GM20000 (cell line): ENCODE results near the gene RRAD.

Source experiments
- DNase-seq: peaks from one replicate; pipeline ENCODE4 v3.0.0; 2012; ENCODE audit warnings: low spot score
- TF ChIP-seq, protein P1 (sequence below): IDR thresholded peaks from 2 replicates; pipeline ENCODE4 v1.5.1; 2012; ENCODE audit warnings: mild to moderate bottlenecking, control low read depth; ENCODE audit errors: extremely low read depth, missing control alignments

The RRAD gene

DNA sequence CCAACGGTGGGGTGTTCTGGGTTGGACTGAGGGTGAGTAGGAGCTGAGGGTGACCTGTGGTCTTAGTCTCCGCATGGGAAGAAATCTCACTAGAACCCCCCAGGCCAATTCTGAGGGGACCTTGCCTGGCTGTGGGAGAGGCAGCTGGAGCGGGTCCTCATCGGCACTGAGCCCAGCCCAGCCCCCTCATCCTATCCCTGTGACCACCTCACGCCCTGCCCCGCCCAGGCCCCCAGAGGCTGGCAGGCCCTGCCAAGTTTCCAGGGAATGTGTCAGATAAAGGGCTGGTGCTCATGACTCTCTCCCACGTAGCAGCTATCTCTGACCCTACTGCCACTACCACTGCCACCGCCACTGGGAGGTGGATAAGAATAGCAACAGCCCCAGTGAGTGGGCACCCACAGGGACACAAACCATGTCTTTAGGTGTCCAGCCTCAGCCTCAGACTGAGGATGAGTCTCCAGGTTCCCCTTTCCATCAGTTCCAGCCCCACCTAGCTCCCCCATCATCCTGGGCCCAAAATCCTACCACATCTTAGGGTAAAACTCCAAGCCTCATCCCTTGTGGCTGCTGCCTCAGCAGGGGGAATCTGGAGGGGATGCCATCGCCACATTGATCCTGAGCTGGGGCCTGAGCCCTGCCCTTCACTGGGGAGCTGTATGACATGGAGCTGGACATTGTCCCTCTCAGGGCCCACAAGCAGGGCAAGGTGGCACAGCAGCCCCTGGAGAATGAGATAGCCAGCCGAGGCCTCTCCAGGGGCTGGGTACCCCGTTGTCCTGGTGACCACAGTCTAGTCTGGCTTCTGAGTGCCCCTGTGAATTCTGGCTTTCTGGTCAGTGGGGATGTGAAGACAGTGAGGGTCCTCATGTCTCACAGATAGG, 21.5 kb downstream of the RRAD start:
- TF ChIP-seq, protein P1, sequence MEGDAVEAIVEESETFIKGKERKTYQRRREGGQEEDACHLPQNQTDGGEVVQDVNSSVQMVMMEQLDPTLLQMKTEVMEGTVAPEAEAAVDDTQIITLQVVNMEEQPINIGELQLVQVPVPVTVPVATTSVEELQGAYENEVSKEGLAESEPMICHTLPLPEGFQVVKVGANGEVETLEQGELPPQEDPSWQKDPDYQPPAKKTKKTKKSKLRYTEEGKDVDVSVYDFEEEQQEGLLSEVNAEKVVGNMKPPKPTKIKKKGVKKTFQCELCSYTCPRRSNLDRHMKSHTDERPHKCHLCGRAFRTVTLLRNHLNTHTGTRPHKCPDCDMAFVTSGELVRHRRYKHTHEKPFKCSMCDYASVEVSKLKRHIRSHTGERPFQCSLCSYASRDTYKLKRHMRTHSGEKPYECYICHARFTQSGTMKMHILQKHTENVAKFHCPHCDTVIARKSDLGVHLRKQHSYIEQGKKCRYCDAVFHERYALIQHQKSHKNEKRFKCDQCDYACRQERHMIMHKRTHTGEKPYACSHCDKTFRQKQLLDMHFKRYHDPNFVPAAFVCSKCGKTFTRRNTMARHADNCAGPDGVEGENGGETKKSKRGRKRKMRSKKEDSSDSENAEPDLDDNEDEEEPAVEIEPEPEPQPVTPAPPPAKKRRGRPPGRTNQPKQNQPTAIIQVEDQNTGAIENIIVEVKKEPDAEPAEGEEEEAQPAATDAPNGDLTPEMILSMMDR, result no peak

DNA sequence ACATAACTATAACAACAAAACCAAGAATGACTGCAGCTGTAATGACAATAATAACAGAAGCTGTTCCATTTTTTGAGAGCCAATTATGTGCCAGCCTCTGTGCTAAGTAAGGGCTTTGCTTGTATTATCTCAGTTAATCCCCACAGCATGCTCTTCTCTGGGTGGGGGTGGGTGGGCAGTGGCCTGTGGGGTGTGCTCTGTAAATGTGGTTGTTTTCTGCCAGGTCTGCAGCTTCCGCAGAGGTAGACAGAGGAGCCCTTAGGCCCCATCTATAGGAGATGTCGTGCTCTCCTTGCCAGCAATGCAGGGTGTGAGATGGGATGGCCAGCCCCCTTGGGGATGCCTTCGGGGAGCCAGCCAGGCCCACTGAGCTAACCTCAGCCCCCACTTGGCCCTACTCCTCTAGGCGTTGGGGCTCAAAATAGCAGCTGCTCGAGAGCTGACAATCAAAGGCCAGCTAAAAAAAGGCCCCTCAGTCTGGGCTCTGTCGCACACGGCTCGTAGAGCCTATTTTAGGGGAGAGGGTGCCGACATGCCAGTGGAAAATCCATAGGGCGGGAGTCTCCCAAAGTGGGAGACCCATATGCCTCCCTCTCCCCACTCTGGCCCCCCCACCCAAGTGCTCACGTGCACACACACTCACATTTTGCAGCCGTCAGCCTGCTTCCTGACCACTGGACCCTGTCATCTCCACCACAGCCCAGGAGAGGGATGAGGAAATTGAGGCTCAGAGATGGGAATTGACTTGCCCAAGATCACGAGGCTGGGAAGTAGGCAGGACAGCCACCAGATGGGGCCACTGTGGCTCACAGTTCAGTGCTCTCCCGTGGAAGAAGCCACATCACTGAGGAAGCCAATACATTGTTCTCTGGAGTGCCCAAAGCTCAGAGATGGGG, 22.4 kb downstream of the RRAD start:
- TF ChIP-seq, protein P1, result no peak

More for the DNA sequence above, 21.5 kb downstream of the RRAD start:
- no peak for DNase-seq

DNA sequence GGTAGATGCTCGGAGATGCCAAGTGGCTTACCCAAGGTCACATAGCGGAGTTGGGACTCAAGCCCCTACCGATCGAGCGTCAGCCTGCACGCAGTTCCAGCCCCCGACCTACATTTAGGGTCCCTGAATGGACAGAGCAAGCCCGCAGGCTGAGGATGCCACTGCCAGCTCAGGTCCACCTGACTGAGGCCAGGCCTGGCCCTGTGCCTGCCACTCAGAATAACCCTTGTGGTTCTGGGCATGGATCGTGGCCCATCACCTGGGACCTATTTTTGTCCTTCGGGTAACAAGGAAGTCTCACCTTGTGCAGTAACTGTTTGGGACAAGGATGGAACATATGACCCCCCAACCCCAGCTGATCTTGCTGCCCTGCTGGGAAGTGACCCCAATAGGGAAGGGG, 23.7 kb downstream of the RRAD start:
- no peak for DNase-seq
- TF ChIP-seq, protein P1, result no peak

More for the DNA sequence above, 22.4 kb downstream of the RRAD start:
- DNase-seq, result no peak

DNA sequence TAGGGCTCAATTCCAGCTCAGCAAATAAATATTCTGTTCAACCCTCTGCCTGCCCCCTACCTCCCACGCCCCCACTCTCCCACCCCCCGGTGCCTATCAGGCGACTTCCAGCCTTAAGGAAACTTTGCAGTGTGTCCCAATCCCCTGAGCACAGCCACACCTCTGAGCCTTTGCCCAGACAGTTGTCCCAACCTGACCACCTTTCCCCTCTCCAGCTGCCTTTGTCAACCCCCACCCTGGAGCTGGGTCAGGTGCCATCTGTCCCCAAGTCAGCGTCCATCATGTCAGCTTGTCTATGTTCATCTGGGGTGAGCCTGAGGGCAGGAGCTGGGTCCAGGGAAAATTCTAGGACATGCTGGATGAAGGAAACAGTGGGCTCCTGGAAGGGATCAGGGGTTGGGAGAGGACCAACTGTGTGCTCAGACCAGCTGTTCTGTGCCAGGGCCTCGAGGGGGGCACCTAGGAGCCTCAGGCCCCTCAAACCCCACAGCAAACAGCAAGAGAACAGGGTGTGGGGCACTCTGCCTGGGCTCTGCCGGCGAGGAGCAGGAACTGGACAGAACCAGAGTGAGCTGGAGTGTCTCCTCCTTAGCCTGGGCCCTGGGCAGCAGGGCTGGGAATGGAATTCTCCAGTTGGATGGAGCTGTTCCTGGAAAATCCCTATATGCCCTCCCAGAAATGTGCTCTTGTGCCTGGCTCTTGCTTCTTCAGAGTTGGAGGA, 24.5 kb downstream of the RRAD start:
- DNase-seq, result no peak
- TF ChIP-seq, protein P1, result no peak

DNA sequence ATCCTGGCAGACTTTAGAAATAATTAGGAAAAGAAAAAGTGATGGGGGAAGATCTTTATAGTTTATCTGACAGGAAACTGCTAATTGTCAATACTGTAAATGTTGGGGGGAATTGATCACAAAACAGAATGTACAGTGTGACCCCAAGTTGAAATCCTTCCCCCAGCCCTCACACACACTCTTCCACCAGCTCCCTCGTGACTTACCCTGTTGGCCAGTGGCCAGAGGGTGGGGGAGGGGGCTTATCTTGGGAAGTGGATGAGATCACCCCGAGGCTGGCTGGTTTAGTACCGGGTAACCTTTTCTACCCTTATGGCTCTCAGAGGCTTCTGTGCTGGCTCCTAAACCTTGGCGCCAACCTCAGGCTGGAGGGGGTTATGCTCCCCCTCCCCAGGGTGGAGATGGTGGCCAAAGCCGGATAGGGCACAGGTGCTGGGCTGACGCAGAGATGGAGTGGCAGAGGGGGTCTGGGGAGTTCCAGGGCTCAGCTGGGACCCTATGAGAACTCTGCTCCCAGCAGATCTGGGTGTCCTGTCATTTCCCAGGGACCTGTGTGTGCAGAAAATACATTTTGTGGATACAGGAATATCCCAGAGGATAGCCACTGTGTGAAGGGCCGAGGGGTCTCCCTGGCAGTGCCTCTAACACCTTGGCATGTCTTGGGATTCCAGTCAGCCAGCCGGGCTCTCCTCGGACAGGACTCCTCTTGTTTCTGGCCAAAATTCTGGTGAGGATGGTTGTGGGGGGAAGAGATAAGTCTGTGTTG, 25.2 kb downstream of the RRAD start:
- TF ChIP-seq, protein P1, result no peak
- no peak for DNase-seq

DNA sequence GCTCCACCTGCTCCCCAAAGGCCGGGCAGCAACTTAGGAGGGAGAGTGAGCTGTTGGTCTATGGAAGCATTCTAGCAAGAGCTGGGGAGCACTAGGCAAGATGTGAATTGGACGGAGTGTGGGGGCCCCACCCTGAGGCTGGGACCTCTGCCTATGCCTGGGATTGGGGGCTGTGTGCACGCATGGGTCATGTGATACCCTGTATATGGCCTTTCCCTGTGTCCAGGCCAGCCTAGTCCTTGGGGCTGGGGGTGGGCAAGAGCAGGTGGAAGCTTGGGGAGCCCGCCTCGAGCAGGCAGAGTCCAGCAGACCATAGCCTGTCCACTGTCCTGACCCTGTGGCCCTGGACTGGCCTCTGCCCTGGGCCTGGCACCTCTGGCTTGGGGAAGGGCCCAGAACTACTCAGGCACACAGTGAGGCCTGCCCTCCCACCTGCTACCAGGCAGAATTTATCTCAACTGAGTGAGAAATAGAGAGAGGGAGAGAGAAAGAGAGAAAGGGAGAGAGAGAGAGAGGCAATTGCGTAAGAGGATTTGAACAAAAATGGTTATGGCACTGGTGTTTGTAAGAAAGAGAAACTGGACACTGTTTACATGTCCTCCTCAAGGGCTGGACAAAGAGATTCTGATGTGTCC, 25.9 kb downstream of the RRAD start:
- DNase-seq, result no peak

More for the DNA sequence above, 25.9 kb downstream of the RRAD start:
- TF ChIP-seq, protein P1, result no peak
